Amniotic epithelial cell (primary cell): Measurements from ENCODE around the gene UBE2U.

Source experiments
- DNase-seq: peaks from one replicate; pipeline ENCODE4 v3.0.0-alpha.2; 2010; ENCODE audit warnings: low read depth

Gene UBE2U

GRCh38 chr1:64203420-64203819 lies at the start of gene UBE2U:
Gene UBE2U, plus strand, starts transcription at chr1:64203623. Its CDS starts 428 bp downstream, at chr1:64204051.
- DNase-seq, result no peak

- no peak for DNase-seq
Measured at GRCh38 chr1:64155278-64155677, 48.1 kb upstream of the UBE2U start.

- peak; percentile 97 for DNase-seq
Measured at GRCh38 chr1:64161357-64161941, 42.0 kb upstream of the UBE2U start.

GRCh38 chr1:64162151-64162550 lies 41.3 kb upstream of the UBE2U start:
- no peak for DNase-seq

GRCh38 chr1:64162804-64163203 lies 40.6 kb upstream of the UBE2U start:
- DNase-seq, result no peak

- no peak for DNase-seq
Measured at GRCh38 chr1:64163431-64163830, 40.0 kb upstream of the UBE2U start.

GRCh38 chr1:64163970-64164369 lies 39.5 kb upstream of the UBE2U start:
- peak; percentile 79 for DNase-seq

- no peak for DNase-seq
Measured at GRCh38 chr1:64166629-64167028, 36.8 kb upstream of the UBE2U start.

GRCh38 chr1:64167176-64167575 lies 36.2 kb upstream of the UBE2U start:
- peak; percentile 88 for DNase-seq

- DNase-seq, result peak; percentile 77
Measured at GRCh38 chr1:64171246-64171645, 32.2 kb upstream of the UBE2U start.

GRCh38 chr1:64171797-64172281 lies 31.6 kb upstream of the UBE2U start:
- DNase-seq, result peak; percentile 92

- DNase-seq, result peak; percentile 46
Measured at GRCh38 chr1:64172458-64172983, 30.9 kb upstream of the UBE2U start.

- DNase-seq, result no peak
Measured at GRCh38 chr1:64173336-64173940, 30.0 kb upstream of the UBE2U start.

GRCh38 chr1:64175639-64176038 lies 27.8 kb upstream of the UBE2U start:
- no peak for DNase-seq

- no peak for DNase-seq
Measured at GRCh38 chr1:64176659-64177058, 26.8 kb upstream of the UBE2U start.

- DNase-seq, result no peak
Measured at GRCh38 chr1:64179588-64179987, 23.8 kb upstream of the UBE2U start.

GRCh38 chr1:64182207-64182606 lies 21.2 kb upstream of the UBE2U start:
- no peak for DNase-seq

GRCh38 chr1:64183395-64184002 lies 19.9 kb upstream of the UBE2U start:
- DNase-seq, result peak; percentile 46

GRCh38 chr1:64184003-64184440 lies 19.4 kb upstream of the UBE2U start:
- peak; percentile 72 for DNase-seq

GRCh38 chr1:64186138-64186897 lies 17.1 kb upstream of the UBE2U start:
- peak; percentile 22 for DNase-seq

- DNase-seq, result no peak
Measured at GRCh38 chr1:64186898-64187280, 16.5 kb upstream of the UBE2U start.

GRCh38 chr1:64187646-64188045 lies 15.8 kb upstream of the UBE2U start:
- DNase-seq, result no peak
